Measurements from ENCODE around the gene MAP3K6. TPM values are rescaled to one million over a fixed set of nuclear protein-coding genes. Genes with fewer than 3 reads are reported as not detected.
A peak's percentile ranks its signal among the peaks of the same experiment; 100 is the strongest.

The MAP3K6 gene
- total and polyA plus RNA-seq, 2 of the 13 experiments (the other 11 are each of a cell fraction or from before 2014, with no cell fraction given) = 2.7 to 3.2 TPM

DNA sequence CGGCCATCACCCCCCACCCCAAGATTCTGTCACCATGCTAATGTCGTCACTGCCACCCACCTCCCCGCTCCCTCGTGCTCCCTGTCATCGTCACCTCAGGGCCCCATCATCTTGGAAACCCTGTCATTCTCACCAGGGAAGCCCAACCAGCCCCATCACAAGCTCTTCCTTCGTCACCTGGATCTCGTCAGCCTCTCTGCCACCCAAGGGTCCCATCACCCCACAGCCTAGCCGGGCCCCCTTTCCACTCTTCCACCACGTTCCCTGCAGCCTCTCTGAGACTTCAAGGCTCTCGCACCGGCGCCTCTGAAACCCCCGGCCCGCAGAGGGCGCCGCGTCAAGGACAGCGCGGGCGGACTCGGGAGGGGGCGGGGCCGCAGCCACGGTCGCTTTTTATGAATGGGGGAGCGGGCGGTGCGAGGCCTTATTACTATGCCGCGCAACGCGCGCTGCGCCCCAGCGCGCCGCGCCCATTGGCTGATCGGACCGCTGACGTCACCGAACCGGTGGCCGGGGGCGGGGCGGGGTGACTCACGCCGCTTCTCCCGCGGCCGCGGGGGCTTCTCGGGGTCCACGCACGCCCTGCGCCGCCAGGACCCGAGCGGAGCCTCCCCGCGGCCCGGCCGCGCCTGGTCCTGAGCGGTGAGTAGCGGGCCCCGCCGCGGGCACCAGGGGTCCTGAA lies 25.5 kb upstream of the MAP3K6 start, which contains the start of gene GPR3 (continued):
- TF ChIP-seq, protein P1, sequence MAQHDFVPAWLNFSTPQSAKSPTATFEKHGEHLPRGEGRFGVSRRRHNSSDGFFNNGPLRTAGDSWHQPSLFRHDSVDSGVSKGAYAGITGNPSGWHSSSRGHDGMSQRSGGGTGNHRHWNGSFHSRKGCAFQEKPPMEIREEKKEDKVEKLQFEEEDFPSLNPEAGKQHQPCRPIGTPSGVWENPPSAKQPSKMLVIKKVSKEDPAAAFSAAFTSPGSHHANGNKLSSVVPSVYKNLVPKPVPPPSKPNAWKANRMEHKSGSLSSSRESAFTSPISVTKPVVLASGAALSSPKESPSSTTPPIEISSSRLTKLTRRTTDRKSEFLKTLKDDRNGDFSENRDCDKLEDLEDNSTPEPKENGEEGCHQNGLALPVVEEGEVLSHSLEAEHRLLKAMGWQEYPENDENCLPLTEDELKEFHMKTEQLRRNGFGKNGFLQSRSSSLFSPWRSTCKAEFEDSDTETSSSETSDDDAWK (CRISPR knock-in tag; IDR thresholded peaks at IDR 0.05) = no peak
- no peak for TF ChIP-seq SMAD9 (CRISPR knock-in tag; IDR thresholded peaks at IDR 0.05)
- 0 out of 2 replicates have a peak, but pooled peaks have one; percentile 20 for TF ChIP-seq ZNF12 (CRISPR knock-in tag; IDR thresholded peaks at IDR 0.05)
- no peak for TF ChIP-seq PHB2 (IDR thresholded peaks at IDR 0.05; ENCODE audit: partially characterized antibody)
- TF ChIP-seq ZNF670 (CRISPR knock-in tag; IDR thresholded peaks at IDR 0.05; ENCODE audit: borderline replicate concordance) = peak; percentile 59; the same call in 1 of the 2 replicates
- TF ChIP-seq, protein P2, sequence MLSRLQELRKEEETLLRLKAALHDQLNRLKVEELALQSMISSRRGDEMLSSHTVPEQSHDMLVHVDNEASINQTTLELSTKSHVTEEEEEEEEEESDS (CRISPR knock-in tag; IDR thresholded peaks at IDR 0.05; ENCODE audit: borderline replicate concordance) = no peak
- no peak for TF ChIP-seq MATR3 (CRISPR knock-in tag; IDR thresholded peaks at IDR 0.05)
- 0 out of 2 replicates have a peak, but pooled peaks have one; percentile 25 for TF ChIP-seq BCL6 (CRISPR knock-in tag; IDR thresholded peaks at IDR 0.05)
- peak; percentile 44; the same call in 1 of the 2 replicates for TF ChIP-seq KDM5A (IDR thresholded peaks at IDR 0.05; ENCODE audit: borderline replicate concordance, low read length)
- TF ChIP-seq ATF7 (IDR thresholded peaks at IDR 0.05) = peak; percentile 69
- TF ChIP-seq ATF7 (CRISPR knock-in tag; IDR thresholded peaks at IDR 0.05) = no peak
- peak; percentile 64 for TF ChIP-seq SP4 (CRISPR knock-in tag; IDR thresholded peaks at IDR 0.05)
- TF ChIP-seq, protein P3, sequence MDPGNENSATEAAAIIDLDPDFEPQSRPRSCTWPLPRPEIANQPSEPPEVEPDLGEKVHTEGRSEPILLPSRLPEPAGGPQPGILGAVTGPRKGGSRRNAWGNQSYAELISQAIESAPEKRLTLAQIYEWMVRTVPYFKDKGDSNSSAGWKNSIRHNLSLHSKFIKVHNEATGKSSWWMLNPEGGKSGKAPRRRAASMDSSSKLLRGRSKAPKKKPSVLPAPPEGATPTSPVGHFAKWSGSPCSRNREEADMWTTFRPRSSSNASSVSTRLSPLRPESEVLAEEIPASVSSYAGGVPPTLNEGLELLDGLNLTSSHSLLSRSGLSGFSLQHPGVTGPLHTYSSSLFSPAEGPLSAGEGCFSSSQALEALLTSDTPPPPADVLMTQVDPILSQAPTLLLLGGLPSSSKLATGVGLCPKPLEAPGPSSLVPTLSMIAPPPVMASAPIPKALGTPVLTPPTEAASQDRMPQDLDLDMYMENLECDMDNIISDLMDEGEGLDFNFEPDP (CRISPR knock-in tag; conservative IDR thresholded peaks at IDR 0.05) = no peak
- TF ChIP-seq NR1H2 (CRISPR knock-in tag; IDR thresholded peaks at IDR 0.05; ENCODE audit: borderline replicate concordance, low read depth) = no peak
- peak; percentile 95 for TF ChIP-seq CREB1 (IDR thresholded peaks at IDR 0.05)
- no peak; the same call in none of the 2 replicates for TF ChIP-seq CREB1 (CRISPR knock-in tag; IDR thresholded peaks at IDR 0.05)
- TF ChIP-seq AHR (CRISPR knock-in tag; IDR thresholded peaks at IDR 0.05) = no peak
- TF ChIP-seq DNMT1 (CRISPR knock-in tag; IDR thresholded peaks at IDR 0.05) = 0 out of 2 replicates have a peak, but pooled peaks have one; percentile 25
- TF ChIP-seq ZNF788 (CRISPR knock-in tag; IDR thresholded peaks at IDR 0.05; ENCODE audit: borderline replicate concordance) = peak; percentile 28; the same call in 1 of the 2 replicates
- no peak for TF ChIP-seq PAWR (CRISPR knock-in tag; IDR thresholded peaks at IDR 0.05; ENCODE audit: borderline replicate concordance)
- 0 out of 2 replicates have a peak, but pooled peaks have one; percentile 3 for TF ChIP-seq ARNTL (CRISPR knock-in tag; IDR thresholded peaks at IDR 0.05)
- TF ChIP-seq HNRNPH1 (optimal IDR thresholded peaks at IDR 0.05; ENCODE audit: low read depth, low read length) = no peak
- peak; percentile 64; the same call in 1 of the 3 replicates for TF ChIP-seq MXI1 (IDR thresholded peaks at IDR 0.05; ENCODE audit: borderline replicate concordance, low read depth, low read length)
- TF ChIP-seq, protein P4, sequence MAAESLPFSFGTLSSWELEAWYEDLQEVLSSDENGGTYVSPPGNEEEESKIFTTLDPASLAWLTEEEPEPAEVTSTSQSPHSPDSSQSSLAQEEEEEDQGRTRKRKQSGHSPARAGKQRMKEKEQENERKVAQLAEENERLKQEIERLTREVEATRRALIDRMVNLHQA (CRISPR knock-in tag; IDR thresholded peaks at IDR 0.05) = no peak
- TF ChIP-seq HOXA5 (CRISPR knock-in tag; IDR thresholded peaks at IDR 0.05) = peak; percentile 63; the same call in 1 of the 2 replicates
- peak; percentile 45; the same call in 1 of the 2 replicates for TF ChIP-seq SPEN (CRISPR knock-in tag; IDR thresholded peaks at IDR 0.05; ENCODE audit: low read depth)
- TF ChIP-seq HNF4G (IDR thresholded peaks at IDR 0.05; ENCODE audit: borderline replicate concordance, low read depth, low read length) = no peak
- TF ChIP-seq HNF4G (CRISPR knock-in tag; IDR thresholded peaks at IDR 0.05; ENCODE audit: borderline replicate concordance, low read depth) = no peak
- TF ChIP-seq GABPB1 (CRISPR knock-in tag; IDR thresholded peaks at IDR 0.05) = peak; percentile 64; the same call in 1 of the 2 replicates
- TF ChIP-seq KDM1A (CRISPR knock-in tag; IDR thresholded peaks at IDR 0.05) = no peak
- TF ChIP-seq IRF2 (CRISPR knock-in tag; IDR thresholded peaks at IDR 0.05) = no peak
